D341Med (cell line): ENCODE results near the gene CORT.

Experiments used
- DNase-seq: peaks from one replicate; pipeline ENCODE4 v3.0.0; 2012; ENCODE audit warnings: low spot score

CORT gene

GRCh38 chr1:10474613-10475507, 25.0 kb downstream of the CORT start, which contains the start of gene PEX14:
TSS of gene PEX14 (plus strand) at chr1:10474950. CDS start at chr1:10474967, 17 bp downstream.
- DNase-seq: peak; percentile 92

GRCh38 chr1:10475510-10475909, 25.7 kb downstream of the CORT start:
- DNase-seq: no peak

- no peak for DNase-seq
Measured at GRCh38 chr1:10479296-10479695, 29.5 kb downstream of the CORT start.

GRCh38 chr1:10480614-10481013, 30.8 kb downstream of the CORT start:
- DNase-seq: no peak

GRCh38 chr1:10484521-10484920, 34.7 kb downstream of the CORT start:
- DNase-seq: no peak

GRCh38 chr1:10489291-10490055, 39.6 kb downstream of the CORT start:
- no peak for DNase-seq

- DNase-seq: no peak
Measured at GRCh38 chr1:10490286-10490970, 40.6 kb downstream of the CORT start.

- DNase-seq: no peak
Measured at GRCh38 chr1:10494418-10494753, 44.6 kb downstream of the CORT start.

GRCh38 chr1:10494754-10495474, 45.1 kb downstream of the CORT start:
- DNase-seq: peak; percentile 84

- DNase-seq: no peak
Measured at GRCh38 chr1:10495475-10495817, 45.6 kb downstream of the CORT start.

GRCh38 chr1:10495952-10496351, 46.1 kb downstream of the CORT start:
- no peak for DNase-seq

- no peak for DNase-seq
Measured at GRCh38 chr1:10497109-10497508, 47.3 kb downstream of the CORT start.

- DNase-seq: no peak
Measured at GRCh38 chr1:10498231-10498630, 48.4 kb downstream of the CORT start.
